ENCODE data around the gene LPGAT1. TPM values are rescaled to one million over a fixed set of nuclear protein-coding genes. Genes with fewer than 3 reads are reported as not detected.

LPGAT1 gene
- polyA plus RNA-seq, 3 donors from 2014 or later: 29.1 to 63.3 (median 46.9) TPM

GRCh38 chr1:211781260-211781659, 49.3 kb downstream of the LPGAT1 start:
- H3K9me3 Mint-ChIP-seq: no peaks in the 10 kb centered on the region
- peaks cover 12 to 32% (median 30%) of the 10 kb centered on the region in 3 donors for H3K36me3 Mint-ChIP-seq
- DNase-seq: no peak
- H3K27ac Mint-ChIP-seq: no peak overlapping the region
- H3K27me3 Mint-ChIP-seq (ENCODE audit: low read depth in 3 of 3): no peaks in the 10 kb centered on the region
- no peak overlapping the region for H3K4me3 Mint-ChIP-seq
- peaks cover 16 to 24% of the 10 kb centered on the region in 2 donors for H3K4me1 Mint-ChIP-seq

DNA sequence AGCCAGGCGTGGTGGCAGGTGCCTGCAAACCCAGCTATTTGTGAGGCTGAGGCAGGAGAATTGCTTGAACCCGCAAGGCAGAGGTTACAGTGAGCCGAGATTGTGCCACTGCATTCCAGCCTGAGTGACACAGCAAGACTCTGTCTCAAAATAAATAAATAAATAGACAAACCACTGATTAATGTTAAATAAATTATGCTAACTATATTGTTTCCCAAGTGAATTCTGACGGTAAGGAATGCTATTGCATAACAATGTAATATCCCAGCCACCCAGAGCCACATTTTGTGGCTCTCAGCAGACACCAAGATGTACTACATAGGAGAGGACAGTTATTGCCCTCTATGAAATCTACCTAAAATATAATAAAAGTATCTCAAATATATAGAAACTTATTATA, 55.4 kb downstream of the LPGAT1 start:
- no peak overlapping the region for H3K27ac Mint-ChIP-seq
- DNase-seq: no peak
- no peak overlapping the region for H3K4me3 Mint-ChIP-seq
- no peaks in the 10 kb centered on the region for H3K9me3 Mint-ChIP-seq
- H3K36me3 Mint-ChIP-seq: peaks cover 9 to 36% (median 26%) of the 10 kb centered on the region in 3 donors
- no peaks in the 10 kb centered on the region for H3K4me1 Mint-ChIP-seq
- no peaks in the 10 kb centered on the region for H3K27me3 Mint-ChIP-seq (ENCODE audit: low read depth in 3 of 3)

DNA sequence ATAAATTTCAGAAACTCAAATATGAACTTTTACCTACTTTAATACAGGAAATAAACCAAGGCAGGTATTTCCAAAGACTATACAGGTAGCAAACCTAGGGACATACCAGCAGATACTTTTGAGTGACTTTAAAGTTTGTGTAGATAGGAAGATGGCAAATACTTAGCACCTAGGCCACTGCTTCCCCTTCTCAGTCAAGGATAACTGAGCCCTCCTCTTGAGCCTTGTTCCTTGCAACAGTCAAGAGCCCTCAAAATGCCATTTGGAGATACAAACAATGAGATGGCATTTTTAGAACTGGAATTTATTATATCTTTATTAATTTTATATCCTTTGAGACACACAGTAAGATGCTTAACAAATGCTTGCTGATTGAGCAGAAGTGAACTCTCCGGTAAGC, 65.9 kb downstream of the LPGAT1 start:
- Mint-ChIP-seq H3K36me3 (peaks cover 10 to 31% (median 20%) of the 10 kb centered on the region in 3 donors), H3K4me1 (peaks cover 0 to 28% of the 10 kb centered on the region in 2 donors), H3K9me3 (no peaks in the 10 kb centered on the region), H3K27me3 (ENCODE audit: low read depth in 3 of 3) (no peaks in the 10 kb centered on the region), H3K4me3 (no peak overlapping the region), H3K27ac (no peak overlapping the region)
- no peak for DNase-seq

DNA sequence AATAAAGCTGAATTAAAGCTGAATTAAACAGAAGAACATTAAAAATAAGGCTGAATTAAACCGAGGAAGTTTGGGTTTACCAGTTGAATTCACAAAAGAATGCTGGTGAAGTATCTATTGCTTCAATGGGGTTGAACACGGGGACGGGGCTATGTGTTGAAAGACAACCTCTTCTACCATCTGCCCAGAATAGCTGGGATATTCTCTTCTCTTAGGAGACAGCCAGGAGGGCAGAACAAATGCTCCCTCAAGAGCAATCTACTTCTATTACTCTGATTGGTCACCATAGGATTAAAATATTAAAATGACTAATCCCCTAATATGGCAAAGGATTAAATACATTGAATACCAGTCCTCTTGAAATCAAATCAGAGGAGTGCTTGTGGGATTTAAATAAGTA, 68.4 kb downstream of the LPGAT1 start:
- Mint-ChIP-seq H3K4me3 (no peak overlapping the region), H3K36me3 (peaks cover 24 to 39% (median 39%) of the 10 kb centered on the region in 3 donors), H3K4me1 (peaks cover 0 to 11% of the 10 kb centered on the region in 2 donors), H3K27ac (no peak overlapping the region), H3K9me3 (peaks cover 0 to 5% (median 0%) of the 10 kb centered on the region in 6 donors), H3K27me3 (ENCODE audit: low read depth in 3 of 3) (no peaks in the 10 kb centered on the region)
- DNase-seq: no peak

GRCh38 chr1:211761400-211761799, 69.2 kb downstream of the LPGAT1 start:
- no peak overlapping the region for H3K27ac Mint-ChIP-seq
- peaks cover 0 to 11% of the 10 kb centered on the region in 2 donors for H3K4me1 Mint-ChIP-seq
- no peak overlapping the region for H3K4me3 Mint-ChIP-seq
- DNase-seq: no peak
- no peaks in the 10 kb centered on the region for H3K27me3 Mint-ChIP-seq (ENCODE audit: low read depth in 3 of 3)
- peaks cover 22 to 38% (median 37%) of the 10 kb centered on the region in 3 donors for H3K36me3 Mint-ChIP-seq
- H3K9me3 Mint-ChIP-seq: peaks cover 0 to 5% (median 0%) of the 10 kb centered on the region in 6 donors

DNA sequence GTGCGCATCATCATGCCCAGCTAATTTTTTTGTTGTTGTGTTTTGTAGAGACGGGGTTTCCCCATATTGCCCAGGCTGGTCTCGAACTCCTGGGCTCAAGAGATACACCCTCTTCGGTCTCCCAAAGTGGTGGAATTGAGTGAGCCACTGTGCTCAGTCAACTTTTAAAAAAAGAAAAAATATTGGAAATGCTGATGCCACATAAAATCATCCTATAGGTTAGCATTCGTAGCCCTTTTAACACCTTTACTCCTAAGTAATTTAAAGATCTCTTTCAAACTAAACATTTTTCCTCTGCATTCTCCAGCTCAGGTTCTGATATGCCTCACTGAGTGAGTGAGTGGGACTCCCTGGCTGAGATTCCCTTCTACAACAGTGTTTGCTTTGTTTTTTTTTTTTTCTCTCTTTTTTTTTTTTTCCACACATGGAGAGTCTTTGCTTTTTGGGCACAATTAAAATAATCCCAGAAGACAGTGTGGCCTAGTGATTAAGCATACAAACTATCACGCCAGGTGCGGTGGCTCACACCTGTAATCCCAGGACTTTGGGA, 74.0 kb downstream of the LPGAT1 start:
- no peaks in the 10 kb centered on the region for H3K27me3 Mint-ChIP-seq (ENCODE audit: low read depth in 3 of 3)
- no peak overlapping the region for H3K27ac Mint-ChIP-seq
- no peak for DNase-seq
- peaks cover 19 to 38% (median 27%) of the 10 kb centered on the region in 3 donors for H3K36me3 Mint-ChIP-seq
- peaks cover 0 to 5% (median 0%) of the 10 kb centered on the region in 6 donors for H3K9me3 Mint-ChIP-seq
- H3K4me3 Mint-ChIP-seq: no peak overlapping the region
- H3K4me1 Mint-ChIP-seq: peaks cover 1 to 4% of the 10 kb centered on the region in 2 donors

GRCh38 chr1:211753649-211754251, 76.8 kb downstream of the LPGAT1 start:
- DNase-seq: no peak
- Mint-ChIP-seq H3K27me3 (ENCODE audit: low read depth in 3 of 3) (no peaks in the 10 kb centered on the region), H3K36me3 (peaks cover 21 to 42% (median 36%) of the 10 kb centered on the region in 3 donors), H3K4me3 (no peak overlapping the region), H3K4me1 (peaks cover 1 to 4% of the 10 kb centered on the region in 2 donors), H3K27ac (no peak overlapping the region), H3K9me3 (peaks cover 0 to 5% (median 0%) of the 10 kb centered on the region in 6 donors)

DNA sequence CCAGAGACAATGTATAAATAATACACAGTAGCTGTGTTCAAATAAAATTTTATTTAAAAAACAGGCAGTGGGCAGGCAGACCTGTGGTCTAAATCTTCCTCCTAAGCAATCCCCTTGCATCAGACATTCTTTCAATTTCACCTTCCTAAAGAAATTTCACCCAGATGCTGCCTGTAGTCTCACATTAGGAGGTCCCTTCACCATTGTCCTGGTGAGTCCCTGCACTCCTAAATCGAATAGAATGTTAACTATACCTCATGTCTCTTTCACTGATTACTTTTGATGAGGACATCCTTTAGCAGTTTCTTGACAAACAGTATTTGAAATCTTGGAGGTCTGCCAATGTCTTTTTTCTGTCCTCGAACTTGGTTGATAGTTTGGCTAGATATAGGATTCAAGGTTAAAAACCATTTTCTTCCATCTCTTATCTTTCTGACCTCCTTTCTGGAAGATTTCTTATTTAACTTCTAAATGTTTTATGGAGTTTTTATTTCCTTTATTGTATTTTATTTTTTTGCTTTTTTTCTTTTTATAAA, 77.5 kb downstream of the LPGAT1 start:
- Mint-ChIP-seq H3K27ac (peak overlapping the region in 1 of 6 donors; percentile 51), H3K4me3 (no peak overlapping the region), H3K4me1 (peaks cover 1 to 4% of the 10 kb centered on the region in 2 donors), H3K27me3 (ENCODE audit: low read depth in 3 of 3) (no peaks in the 10 kb centered on the region), H3K9me3 (peaks cover 0 to 5% (median 0%) of the 10 kb centered on the region in 6 donors), H3K36me3 (peaks cover 20 to 41% (median 30%) of the 10 kb centered on the region in 3 donors)
- no peak for DNase-seq

- Mint-ChIP-seq H3K4me1 (peaks cover 1 to 4% of the 10 kb centered on the region in 2 donors), H3K27ac (peak overlapping the region in 1 of 6 donors; percentile 1), H3K36me3 (peaks cover 13 to 39% (median 23%) of the 10 kb centered on the region in 3 donors), H3K9me3 (no peaks in the 10 kb centered on the region), H3K4me3 (no peak overlapping the region), H3K27me3 (ENCODE audit: low read depth in 3 of 3) (no peaks in the 10 kb centered on the region)
- no peak for DNase-seq
Measured at GRCh38 chr1:211752317-211752716, 78.2 kb downstream of the LPGAT1 start.

DNA sequence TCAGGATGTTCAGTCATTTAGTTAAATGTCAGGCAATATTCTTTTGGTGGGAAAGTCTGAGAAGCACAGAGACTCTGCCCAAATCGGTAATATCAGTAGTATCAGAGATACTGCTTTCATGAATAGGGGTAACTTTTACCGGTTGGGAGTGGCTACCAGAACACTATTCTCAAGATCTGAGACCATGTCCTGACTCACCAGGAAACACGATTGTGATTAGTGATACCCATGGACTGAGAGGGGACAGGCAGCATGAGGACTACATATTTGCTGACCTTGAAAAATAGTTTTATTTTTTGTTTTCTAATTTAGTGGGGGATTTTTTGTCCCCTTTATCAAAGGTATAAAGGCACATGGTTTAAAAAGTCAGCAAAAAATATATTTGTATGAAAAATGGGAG, 79.1 kb downstream of the LPGAT1 start:
- Mint-ChIP-seq H3K27me3 (ENCODE audit: low read depth in 3 of 3) (no peaks in the 10 kb centered on the region), H3K4me1 (peaks cover 1 to 4% of the 10 kb centered on the region in 2 donors), H3K36me3 (peaks cover 14 to 42% (median 22%) of the 10 kb centered on the region in 3 donors), H3K27ac (no peak overlapping the region), H3K4me3 (no peak overlapping the region), H3K9me3 (no peaks in the 10 kb centered on the region)
- no peak for DNase-seq

DNA sequence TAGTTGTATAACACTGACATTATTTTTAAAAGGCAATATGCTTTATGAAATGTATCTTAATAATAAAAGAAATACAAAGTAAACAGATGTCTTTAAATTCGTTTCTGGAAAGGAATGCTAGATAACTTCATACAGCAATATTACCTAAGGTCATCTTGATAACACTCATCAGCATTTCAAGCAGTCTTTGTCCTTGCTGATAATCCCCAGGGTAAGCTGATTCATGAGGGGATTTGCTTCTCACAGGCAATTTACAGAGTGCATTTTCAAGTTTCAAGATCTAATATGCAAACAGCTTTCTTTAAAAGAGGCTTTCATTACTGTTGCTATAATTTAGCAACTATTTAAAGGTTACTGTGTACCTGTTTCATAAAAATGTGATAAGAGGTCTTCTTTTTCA, 80.0 kb downstream of the LPGAT1 start:
- Mint-ChIP-seq H3K27ac (peak overlapping the region in 1 of 6 donors; percentile 12), H3K36me3 (peaks cover 15 to 50% (median 19%) of the 10 kb centered on the region in 3 donors), H3K4me1 (peaks cover 1 to 4% of the 10 kb centered on the region in 2 donors), H3K4me3 (no peak overlapping the region), H3K9me3 (no peaks in the 10 kb centered on the region), H3K27me3 (ENCODE audit: low read depth in 3 of 3) (no peaks in the 10 kb centered on the region)
- no peak for DNase-seq

DNA sequence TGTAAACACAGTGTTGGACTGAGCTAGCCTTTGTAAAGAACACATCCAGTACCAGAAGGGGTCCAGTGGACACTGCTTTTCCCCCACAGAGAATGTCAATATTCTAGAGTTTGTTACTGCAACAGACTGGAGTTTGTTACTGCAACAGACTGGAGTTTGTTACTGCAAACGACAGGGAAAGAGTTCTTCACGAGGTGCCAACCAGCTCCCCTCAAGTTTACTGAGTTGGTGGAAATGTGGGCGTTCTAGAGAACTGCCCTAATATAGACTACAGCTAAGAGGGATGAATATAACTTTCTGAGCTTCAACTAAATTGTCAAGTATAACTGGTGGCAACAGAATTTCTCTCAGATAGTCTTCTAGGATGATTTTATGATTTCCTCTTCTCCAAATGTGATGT, 81.3 kb downstream of the LPGAT1 start:
- Mint-ChIP-seq H3K27me3 (ENCODE audit: low read depth in 3 of 3) (no peaks in the 10 kb centered on the region), H3K27ac (no peak overlapping the region), H3K9me3 (no peaks in the 10 kb centered on the region), H3K36me3 (peaks cover 14 to 53% (median 15%) of the 10 kb centered on the region in 3 donors), H3K4me1 (peaks cover 1 to 4% of the 10 kb centered on the region in 2 donors), H3K4me3 (no peak overlapping the region)
- DNase-seq: no peak

GRCh38 chr1:211748810-211749209, 81.8 kb downstream of the LPGAT1 start:
- no peak overlapping the region for H3K4me3 Mint-ChIP-seq
- peaks cover 13 to 50% (median 13%) of the 10 kb centered on the region in 3 donors for H3K36me3 Mint-ChIP-seq
- no peaks in the 10 kb centered on the region for H3K9me3 Mint-ChIP-seq
- no peak overlapping the region for H3K27ac Mint-ChIP-seq
- H3K4me1 Mint-ChIP-seq: peaks cover 1 to 3% of the 10 kb centered on the region in 2 donors
- no peak for DNase-seq
- no peaks in the 10 kb centered on the region for H3K27me3 Mint-ChIP-seq (ENCODE audit: low read depth in 3 of 3)

DNA sequence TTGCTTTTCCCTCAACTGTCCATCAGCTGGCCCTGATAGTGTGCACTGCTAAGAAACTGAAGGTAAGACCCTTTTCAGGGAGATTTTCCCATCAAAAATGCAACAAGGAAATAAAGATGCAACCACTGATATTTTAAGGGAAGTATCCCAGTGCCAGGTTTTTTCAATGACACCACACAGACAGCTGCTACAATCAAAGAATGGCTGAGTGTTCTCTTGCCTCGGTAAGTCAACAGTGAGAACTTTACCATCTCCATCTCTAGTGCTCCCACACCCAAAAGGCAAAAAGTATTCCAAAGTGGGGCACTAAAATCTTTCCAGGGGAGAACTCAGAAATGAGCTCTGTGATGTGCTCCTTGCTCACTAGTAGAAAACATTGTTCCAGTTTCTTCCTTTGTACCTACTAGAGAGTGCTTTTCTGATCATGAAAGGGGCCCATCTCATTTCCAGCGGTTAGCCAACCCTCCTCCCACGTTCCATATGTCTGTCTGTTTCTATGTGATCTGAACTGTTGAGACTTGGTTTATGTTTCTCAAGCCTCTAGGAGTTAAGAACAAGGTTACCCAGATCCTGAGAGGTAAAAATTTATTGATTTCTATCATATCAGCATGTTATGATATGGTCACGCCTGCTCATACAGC, 87.6 kb downstream of the LPGAT1 start:
- H3K36me3 Mint-ChIP-seq: peaks cover 3 to 21% (median 9%) of the 10 kb centered on the region in 3 donors
- no peaks in the 10 kb centered on the region for H3K27me3 Mint-ChIP-seq (ENCODE audit: low read depth in 3 of 3)
- H3K4me3 Mint-ChIP-seq: no peak overlapping the region
- H3K9me3 Mint-ChIP-seq: no peaks in the 10 kb centered on the region
- H3K27ac Mint-ChIP-seq: peak overlapping the region in 1 of 6 donors; percentile 23
- H3K4me1 Mint-ChIP-seq: peaks cover 35 to 38% of the 10 kb centered on the region in 2 donors
- no peak for DNase-seq

All from immature natural killer cell (primary cell).